IPS-NIHi11 (cell line): Measurements from ENCODE around the gene ZNF142.

Source experiments
- DNase-seq: peaks from one replicate; pipeline ENCODE4 v3.0.0; 2012; ENCODE audit warnings: mixed read lengths, low spot score

Gene ZNF142

DNA sequence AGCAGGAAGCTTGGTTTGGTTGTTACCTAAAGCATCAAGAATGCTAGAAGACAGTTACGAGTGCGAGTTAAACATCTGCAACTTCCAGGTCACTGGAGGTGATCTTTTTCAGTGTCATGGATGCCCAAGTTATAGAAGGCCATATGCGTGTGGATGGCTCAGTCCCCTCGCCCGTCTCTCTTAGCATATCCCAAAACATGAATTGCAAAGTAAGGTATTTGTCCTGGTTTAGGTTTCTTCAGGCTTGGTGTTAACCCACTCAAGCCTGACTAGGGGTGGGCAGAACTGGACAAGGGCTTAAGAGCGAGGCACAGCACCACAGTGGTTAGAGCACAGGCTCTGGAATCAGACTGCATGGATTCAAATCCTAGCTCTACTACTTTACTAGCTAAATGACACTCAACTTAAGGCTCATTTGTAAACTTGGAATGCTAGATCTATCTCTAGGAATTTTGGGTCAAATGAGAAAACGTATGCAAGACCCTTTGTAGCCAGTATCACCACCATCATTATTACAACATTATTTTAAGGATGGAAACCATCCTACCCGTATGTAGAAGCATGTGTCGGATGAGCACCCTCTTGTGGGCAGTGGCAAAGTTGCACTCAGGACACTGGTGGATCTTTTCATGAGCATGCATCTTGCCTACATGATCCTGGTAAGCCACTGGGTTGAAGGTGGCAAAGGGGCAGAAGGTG lies 11.2 kb downstream of the ZNF142 start:
- peak; percentile 75 for DNase-seq

DNA sequence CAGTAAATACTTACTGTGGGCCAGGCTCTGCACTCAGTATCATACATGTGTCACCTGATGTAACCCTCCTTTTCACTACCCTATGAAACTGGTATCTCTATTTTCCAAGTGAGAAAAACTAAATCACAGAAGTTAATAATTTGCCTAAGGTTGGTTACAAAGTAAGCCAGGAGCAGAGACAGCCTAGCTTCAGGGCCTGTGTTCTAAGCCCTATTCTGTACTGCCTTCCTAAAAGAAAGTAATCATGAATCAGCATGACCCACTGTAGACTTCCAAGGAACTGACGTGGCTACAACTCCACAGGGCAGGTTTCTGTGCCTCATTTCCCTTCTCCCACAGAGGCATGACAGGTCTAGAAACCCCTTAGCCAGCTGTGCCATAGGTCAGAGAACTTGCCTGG lies 14.3 kb downstream of the ZNF142 start:
- DNase-seq, result no peak

DNA sequence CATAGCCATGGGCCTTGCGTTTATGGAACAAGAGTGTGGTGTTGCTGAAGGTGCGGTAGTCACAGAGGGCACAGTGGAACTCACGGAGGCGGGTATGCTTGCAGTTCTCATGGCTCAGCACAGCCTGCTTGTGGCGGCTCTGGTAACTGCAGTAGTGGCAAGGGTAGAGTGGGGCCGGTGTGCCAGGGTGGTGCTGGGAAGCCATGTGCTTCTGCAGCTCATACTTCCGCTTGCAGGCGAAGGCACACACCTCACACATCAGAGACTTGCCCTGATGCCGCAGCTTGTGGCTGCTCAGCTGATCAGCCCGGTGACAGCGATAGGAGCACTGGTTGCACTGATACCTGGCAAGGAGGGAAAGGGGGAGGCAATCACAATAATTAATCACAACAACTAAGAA lies 14.7 kb downstream of the ZNF142 start:
- no peak for DNase-seq

DNA sequence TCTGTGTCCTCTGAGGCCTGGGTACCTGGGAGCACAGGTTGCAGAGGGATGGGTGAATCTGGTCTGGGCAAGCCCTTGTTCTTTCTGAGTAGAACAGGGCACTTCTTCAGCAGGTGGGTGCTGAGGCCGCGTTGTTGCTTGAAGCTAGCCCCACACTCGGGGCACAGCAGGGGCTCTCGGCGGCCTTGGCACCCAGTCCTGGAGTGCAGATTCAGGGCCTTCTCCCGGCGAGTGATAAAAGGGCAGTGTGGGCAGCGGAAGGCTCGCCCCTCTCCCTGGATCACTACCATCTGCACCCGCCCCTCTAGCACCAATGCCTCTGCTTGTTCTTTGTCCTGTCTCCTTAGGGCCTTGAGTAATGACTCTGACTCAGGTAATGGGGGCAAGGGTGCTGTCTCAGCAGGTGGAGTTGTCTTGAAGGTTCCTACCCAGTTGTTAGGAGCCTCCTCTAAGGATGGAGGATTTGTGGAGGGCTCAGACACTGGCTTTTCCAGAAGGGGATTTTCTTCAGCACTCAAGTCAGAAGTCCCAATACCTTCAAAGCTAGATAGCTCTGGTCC lies 15.6 kb downstream of the ZNF142 start:
- DNase-seq, result no peak

DNA sequence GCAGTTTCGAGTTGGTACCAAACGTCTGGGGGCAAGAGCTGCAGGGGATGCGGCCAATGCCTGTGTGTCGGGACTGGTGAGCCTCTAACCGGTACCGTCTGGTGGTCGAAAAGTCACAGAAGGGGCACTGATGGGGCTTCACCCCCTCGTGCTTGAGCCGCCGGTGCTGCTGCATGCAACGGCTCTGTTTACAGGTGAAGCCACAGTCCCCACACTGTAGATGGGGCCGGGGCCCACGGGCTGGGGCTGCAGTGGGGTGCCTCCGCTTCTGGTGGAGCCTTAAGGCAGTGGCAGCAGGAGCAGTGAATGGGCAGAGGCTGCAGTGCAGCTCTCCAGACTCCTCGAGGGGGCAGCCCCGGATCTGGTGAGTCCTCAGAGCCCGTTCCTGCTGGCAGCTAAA lies 16.6 kb downstream of the ZNF142 start:
- no peak for DNase-seq

DNA sequence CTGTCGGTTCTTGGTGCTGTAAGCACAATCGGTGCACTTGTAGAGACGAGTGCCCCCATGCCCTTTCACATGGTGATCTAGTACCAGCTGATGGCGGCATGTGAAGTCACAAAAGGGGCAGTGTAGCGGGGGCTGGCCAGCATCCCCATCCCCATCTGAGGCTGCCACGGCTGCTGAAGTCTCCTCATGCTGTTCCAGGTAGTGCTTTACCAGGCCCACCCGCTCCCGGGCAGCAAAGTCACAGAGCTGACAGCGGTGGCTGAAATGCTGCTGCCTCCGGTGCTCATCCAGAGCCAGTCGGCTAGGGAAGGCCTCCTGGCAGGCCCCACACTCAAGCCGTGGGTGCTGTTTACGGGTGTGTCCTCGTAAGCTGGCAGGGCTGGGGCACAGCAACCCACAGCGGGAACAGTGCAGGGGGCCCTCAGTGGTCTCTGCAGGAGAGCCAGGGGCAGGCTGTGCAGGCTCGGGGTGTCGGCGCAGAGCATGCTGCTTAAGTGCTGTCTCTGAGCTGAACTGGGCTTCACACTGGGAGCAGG lies 17.2 kb downstream of the ZNF142 start:
- DNase-seq, result no peak

DNA sequence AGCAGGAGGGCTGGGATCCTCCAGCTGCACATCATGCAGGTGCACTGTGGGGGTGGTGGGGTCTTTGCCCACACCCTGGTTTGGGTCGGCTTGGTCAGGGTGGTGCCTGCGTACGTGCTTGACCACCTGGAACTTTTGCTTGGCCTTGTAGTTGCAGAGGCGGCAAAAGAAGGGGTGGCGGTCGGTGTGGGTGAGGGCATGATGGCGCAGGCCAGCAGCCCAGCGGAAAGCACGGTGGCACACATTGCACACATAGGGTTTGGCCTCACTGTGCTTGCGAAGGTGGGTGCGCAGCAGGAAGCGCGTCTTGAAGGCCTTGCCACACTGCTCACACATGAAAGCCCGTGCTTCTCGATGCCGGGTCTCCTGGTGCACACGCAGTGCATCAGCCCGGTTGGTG lies 21.1 kb downstream of the ZNF142 start:
- no peak for DNase-seq

DNA sequence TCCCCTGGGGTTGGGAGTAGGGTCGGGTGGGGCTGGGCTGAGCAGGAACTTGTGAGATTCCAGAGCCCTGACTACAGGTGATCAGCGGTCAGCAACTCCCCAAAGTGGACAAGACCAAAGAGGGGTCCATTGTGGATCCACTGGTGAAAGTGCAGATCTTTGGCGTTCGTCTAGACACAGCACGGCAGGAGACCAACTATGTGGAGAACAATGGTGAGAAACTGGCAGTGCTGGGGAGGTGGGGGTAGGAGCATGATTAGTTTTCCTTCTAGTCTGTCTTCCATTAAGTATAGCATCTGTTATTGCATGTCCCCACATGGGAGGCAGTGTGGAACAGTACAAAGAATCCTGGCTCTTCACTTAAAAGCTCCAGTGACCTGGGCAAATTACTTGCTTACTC lies 23.7 kb downstream of the ZNF142 start:
- DNase-seq, result no peak

DNA sequence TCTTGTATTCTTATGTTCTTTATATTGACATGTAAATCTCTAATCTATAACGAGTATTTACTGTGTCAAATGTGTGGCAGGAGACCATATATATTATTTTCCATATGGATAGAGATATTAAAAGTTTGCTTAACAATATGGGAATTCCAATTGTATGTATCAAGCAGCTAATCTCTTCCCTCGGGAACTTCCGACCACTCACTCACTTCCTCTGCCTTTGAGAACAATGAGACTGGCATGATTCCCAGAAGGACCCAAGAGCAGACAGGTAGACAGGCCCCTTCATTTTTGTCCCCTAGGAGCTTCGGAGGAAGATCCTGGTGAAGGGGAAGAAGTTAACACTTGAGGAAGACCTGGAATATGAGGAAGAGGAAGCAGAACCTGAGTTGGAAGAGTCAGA lies 27.6 kb downstream of the ZNF142 start:
- no peak for DNase-seq

DNA sequence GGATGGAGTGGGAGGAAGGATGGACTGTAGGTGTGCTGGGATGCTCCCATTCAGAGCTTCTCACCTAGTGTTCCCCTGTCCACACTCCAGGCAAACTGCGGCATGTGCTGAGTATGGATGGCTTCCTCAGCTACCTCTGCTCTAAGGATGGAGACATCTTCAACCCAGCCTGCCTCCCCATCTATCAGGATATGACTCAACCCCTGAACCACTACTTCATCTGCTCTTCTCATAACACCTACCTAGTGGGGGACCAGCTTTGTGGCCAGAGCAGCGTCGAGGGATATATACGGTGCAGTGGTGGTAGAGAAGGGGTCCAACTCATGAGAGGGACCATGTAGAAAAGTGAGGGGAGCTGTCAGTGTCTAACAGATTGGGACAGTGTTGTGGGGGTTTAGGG lies 31.5 kb downstream of the ZNF142 start:
- no peak for DNase-seq

DNA sequence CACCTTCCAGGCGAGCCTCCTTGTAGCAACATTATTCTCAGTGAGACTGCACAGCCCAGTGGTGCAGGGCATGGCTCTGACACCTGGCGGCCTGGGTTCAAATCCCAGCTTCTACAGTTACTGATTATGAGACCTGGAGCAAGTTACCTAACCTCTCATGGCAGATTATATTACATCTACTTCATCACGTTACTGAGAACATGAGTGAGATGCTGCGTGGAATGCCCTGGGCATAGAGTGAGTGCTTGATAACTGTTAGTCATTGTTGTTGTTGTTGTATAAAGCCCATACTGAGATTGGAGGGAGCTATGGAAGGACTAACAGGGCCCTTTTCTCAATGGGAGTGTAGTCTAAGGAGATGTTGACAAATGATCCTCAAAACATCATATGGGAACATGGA lies 33.1 kb downstream of the ZNF142 start:
- DNase-seq, result no peak

DNA sequence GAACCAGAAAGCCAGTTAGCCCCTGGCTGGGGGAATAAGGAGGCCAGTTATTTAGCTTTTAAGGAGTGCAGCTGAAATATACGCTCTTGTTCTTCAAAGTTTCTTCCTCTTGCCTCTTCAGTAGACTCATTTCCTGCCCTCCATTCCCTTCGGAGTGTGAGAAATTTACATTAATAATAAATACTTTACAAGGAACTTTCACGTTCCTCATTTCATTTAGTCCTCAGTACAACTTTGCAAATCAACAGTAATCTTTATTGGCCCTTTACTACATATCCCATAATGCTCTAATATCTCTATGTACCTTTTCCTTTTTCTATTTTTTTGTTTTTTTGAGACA lies 36.1 kb downstream of the ZNF142 start:
- no peak for DNase-seq

DNA sequence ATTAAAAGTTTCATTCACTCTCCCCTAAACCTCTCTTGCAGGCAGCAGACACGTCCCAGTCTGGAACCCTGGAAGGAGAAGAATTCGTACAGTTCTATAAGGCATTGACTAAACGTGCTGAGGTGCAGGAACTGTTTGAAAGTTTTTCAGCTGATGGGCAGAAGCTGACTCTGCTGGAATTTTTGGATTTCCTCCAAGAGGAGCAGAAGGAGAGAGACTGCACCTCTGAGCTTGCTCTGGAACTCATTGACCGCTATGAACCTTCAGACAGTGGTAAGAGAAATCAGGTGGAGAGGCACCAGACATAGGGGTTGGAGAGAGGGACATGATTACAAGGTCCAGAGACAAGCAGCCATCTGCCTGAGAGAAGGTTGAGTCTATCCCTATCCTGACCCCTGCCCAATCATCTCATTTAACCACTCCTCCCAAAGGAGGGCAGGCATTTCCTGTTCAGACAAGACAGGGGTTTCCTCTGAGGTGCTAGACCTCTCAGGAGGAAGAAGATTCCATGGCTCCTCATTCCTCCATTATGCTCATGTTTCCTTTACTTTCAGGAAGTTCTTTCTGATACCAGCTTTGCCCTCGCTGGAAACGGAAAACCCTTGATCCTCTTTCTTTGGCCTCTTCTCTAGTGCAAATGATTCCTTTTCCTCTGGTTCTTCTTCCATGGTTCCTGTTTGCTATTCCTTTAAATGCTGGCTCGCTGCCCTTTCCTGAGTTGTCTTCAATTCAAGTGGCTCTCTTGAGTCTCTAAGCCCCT lies 36.6 kb downstream of the ZNF142 start:
- no peak for DNase-seq

DNA sequence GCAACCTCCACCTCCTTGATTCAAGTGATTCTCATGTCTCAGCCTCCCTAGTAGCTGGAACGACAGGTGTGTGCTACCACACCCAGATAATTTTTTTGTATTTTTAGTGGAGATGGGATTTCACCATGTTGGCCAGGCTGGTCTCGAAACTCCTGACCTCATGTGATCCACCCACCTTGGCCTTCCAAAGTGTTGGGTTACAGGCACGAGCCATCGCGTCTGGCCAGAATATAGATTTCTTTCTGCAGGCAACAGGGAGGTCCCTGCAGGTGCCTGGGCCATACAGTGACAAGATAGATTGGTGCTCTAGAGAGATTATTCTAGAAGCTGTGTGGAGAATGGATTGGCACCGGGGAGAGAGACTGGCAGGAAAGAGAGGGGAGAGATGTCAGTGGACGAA lies 38.4 kb downstream of the ZNF142 start:
- no peak for DNase-seq

DNA sequence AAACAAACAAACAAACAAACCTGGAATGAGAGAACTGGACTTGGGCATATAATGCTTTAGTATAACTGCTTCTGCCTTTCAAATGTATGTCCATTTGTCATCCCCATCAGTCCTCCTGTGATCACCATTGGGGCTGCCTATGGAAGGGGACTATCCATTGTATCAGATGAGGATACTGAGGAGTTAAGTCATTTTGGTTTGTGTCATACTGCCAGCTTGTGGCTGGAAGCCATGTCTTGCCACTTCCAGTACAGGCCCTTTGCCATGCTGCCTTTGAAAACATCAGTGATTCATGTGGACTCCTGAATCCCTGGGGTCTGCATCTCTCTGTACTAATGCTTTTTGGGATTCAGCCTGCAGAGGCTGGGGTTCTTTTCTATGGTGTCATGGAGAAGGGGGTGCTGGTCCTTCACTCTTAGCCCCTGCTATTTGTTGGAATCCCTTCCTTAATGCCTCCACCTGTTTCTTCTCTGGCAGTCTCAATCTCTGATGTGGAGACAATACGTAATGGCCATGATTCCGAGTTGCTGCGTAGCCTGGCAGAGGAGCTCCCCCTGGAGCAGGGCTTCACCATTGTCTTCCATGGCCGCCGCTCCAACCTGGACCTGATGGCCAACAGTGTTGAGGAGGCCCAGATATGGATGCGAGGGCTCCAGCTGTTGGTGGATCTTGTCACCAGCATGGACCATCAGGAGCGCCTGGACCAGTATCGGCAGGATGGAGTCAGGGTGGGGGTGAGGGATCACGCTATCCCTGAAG lies 41.1 kb downstream of the ZNF142 start:
- DNase-seq, result no peak

DNA sequence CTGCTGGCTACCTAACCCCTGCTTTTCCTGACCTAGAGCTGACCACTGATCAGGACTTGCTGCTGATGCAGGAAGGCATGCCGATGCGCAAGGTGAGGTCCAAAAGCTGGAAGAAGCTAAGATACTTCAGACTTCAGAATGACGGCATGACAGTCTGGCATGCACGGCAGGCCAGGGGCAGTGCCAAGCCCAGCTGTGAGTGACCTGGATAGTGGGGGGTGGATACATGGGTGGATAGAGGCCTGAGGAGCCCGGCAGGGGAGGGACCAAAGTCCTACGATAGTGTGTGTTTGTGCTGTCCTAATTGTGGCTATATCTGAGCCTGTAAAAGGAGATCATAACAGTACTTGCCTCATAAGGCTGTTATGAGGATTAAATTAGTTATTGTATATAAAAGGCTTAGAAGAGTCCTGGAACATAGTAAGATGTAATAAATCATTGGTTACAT lies 43.5 kb downstream of the ZNF142 start:
- no peak for DNase-seq

DNA sequence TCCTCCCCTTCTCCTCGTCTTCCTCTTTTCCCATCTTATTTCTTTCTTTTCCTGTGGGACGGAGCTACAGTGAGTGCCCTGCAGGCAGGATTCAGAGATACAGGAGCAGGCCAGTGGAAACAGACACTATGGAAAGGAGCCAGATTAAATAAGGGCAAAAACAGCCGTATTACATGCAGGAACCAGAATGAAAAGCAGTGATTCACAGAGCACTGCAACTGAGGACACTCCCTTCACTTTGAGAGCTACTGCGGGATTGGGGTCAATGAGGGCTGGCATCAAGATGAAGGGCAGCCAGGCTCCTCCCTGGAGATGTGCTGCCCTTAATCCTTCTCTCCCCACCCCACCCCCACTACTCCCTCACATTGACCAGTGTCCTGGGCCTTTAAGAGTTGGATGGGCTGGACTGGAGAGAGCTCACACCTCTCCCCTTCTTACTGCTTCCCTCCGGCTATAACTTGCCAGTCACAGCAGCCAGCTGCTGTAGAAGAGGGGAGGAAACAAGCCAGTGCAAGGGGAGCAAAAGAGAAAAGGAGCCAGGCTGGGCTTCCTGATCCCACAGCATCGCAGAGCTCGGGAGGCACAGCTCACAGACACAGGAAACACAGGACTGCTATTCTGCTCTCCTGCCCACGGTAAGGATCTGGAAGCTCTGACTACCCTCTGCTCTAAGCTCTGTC lies 51.8 kb downstream of the ZNF142 start, which contains the start of gene PLCD4:
TSS of gene PLCD4 (plus strand) at position 464 of the 680 bp plus-strand sequence. CDS start 7,841 bp downstream, outside the sequence.
- peak; percentile 36 for DNase-seq

DNA sequence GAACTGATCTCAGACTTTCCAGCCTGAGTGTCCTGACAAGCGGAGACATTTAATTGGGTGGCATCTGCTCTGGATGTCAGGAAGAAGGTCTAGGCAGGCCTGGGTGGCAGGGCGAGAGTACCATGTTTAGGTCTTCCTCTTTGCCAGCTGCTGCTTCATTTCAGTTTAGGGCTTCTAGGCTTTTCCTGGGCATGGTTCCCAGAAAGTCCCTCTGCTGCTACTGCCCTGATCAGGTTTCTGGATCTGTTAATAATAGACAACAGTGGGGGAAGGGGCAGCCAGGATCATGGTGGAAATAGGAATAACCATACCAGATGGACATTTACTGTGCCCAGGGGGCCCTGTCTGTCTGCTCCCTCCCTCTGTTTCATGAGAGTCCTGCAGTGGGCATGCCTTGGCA lies 54.0 kb downstream of the ZNF142 start:
- DNase-seq, result no peak
